NCI-H774 (cell line): ENCODE measurements around the gene CHID1.

Source experiments
- DNase-seq: peaks from one replicate; lab custom pipeline; 2025; lab: John Stamatoyannopoulos, UW

Gene CHID1

DNA sequence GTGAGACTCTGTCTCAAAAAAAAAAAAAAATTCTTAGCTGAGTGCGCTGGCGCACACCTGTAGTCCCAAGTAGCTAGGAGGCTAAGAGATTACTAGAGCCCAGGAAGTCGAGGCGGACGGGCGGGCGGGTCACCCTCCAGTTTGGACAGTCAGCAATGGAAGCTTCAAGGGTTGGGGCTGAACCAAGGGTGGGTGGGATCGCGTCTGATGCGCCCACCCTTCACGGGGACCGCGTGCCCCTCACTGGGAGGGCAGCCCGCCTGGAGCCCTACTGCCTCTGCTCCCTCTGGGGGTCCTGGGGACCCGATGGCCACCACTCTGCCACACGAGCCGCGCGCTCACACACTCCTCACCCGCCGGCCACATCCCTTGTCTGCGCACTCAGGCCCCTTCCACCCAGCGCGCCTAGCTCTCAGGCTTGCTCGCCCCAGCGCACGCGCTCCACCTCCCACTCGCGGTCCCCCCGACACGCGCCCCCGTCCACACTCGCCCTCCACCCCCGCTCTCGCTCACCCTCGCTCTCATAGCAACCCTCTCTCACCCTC, 494 bp downstream of the CHID1 start:
- DNase-seq = no peak

- DNase-seq = no peak
Observed at GRCh38 chr11:909406-909805, 1.2 kb downstream of the CHID1 start.

GRCh38 chr11:908273-908672, 2.3 kb downstream of the CHID1 start:
- DNase-seq = no peak

- no peak for DNase-seq
Observed at GRCh38 chr11:907668-908067, 2.9 kb downstream of the CHID1 start.

DNA sequence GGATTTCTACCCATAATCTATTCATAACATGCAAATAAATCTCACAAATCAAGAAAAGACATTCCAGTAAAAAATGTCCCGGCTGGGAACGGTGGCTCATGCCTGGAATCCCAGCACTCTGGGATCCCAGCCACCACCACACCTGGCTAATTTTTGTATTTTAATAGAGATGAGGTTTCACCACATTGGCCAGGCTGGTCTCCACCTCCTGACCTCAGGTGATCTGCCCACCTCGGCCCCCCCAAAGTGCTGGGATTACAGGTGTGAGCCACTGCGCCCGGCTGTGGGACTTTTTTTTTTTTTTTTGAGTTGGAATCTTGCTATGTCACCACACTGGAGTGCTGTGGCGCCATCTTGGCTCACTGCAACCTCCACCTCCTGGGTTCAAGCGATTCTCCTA, 4.7 kb downstream of the CHID1 start:
- no peak for DNase-seq

- DNase-seq = no peak
Observed at GRCh38 chr11:904380-904779, 6.2 kb downstream of the CHID1 start.

GRCh38 chr11:901452-902061, 9.1 kb downstream of the CHID1 start:
- DNase-seq = no peak

GRCh38 chr11:900545-900944, 10.1 kb downstream of the CHID1 start:
- DNase-seq = no peak

- DNase-seq = no peak
Observed at GRCh38 chr11:899724-900123, 10.9 kb downstream of the CHID1 start.

- DNase-seq = no peak
Observed at GRCh38 chr11:898540-899190, 11.9 kb downstream of the CHID1 start.

- DNase-seq = no peak
Observed at GRCh38 chr11:898143-898511, 12.5 kb downstream of the CHID1 start.

- no peak for DNase-seq
Observed at GRCh38 chr11:897253-898142, 13.1 kb downstream of the CHID1 start.

DNA sequence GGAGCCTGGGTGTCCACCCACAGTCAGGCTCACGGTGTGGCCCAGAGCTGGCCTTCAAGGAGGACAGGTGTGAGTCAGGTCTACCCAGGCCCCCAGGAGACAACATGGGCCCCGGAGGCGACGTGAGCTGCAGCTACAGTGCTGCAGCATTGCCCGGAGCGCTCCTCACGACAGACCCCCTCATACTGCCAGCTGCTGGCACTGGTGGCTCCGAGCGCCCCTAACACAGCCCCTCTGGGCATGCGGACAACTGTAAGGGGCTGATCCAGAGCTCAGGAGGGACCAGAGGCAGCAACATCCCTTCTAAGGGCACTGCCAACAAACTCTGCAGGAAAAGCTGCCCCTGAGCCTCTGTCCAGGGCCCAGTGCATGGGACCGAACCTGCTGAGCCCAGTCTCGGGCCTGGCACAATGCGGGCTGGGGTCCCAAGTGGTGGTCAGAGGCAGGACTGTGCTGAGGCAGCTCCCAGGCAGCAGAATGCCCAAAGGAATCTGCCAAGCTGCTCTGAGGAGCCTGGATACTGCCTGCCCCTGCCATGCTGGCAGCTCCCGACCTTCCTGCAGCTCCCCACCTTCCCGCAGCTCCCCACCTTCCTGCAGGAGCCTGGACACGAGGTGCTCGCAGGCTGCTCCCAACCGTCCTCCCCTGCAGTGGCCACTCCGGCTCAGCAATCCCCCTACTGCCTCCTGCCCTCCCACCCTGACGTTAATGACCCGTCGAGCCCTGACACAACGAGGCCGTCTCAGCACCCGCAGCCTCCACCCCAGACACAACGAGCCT, 15.1 kb downstream of the CHID1 start:
- DNase-seq = no peak

- DNase-seq = no peak
Observed at GRCh38 chr11:894575-895201, 15.9 kb downstream of the CHID1 start.

- no peak for DNase-seq
Observed at GRCh38 chr11:893008-893654, 17.5 kb downstream of the CHID1 start.

GRCh38 chr11:890794-891540, 19.6 kb downstream of the CHID1 start:
- no peak for DNase-seq

GRCh38 chr11:889687-890475, 20.7 kb downstream of the CHID1 start:
- no peak for DNase-seq

DNA sequence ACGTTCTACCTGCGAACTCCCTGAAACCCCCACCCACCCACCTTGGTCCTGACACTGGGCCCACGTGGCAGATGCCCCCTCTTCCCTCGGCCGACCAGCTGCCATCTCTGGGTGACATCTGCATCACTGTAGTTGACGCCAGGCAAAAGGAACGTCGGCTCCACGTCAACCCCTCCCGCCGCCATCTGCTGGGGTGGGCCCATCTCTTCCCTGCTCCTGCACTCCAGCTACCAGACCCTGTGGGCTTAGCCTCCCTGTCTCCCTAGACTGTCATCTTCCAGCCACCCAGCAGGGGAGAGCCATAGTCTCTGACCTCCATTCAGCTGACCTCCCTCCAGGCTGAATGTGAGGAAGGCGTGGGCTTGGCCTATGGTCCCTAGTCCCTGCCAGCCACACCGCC, 21.4 kb downstream of the CHID1 start:
- DNase-seq = no peak
